Suppressor macrophage treated with lipopolysaccharide for 4 hours (primary cell): ENCODE measurements around the gene STK40.

Source experiments
- DNase-seq: peaks from one replicate; pipeline ENCODE4 v3.0.0-alpha.2; 2020

Gene STK40

GRCh38 chr1:36397378-36398230 is 11.9 kb upstream of the STK40 start, which contains the start of gene LSM10:
LSM10 (minus strand) TSS chr1:36397908; CDS start chr1:36394129, 3,779 bp downstream.
- peak; percentile 96 for DNase-seq

- DNase-seq, result no peak
Observed at GRCh38 chr1:36397083-36397377, 11.3 kb upstream of the STK40 start.

- no peak for DNase-seq
Observed at GRCh38 chr1:36396359-36396758, 10.6 kb upstream of the STK40 start.

DNA sequence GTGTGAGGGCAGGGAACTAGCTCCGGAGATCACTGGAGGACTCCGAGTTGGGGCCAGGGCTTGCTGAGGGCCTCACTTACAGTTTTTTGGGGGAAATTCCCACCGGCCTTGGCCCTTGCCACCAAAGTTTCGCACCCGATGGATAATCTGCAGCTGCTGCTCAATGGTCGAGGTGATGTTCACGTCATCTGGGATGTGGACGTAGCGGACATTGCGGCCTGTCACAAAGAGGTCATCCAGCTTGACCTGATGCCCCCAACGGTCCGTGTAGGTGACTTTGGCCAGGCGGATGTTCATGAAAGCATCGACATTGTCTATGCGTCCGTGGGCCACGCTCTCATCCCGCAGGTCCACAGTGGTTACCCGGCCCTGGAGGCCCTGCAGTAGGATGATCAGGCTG is 8.0 kb upstream of the STK40 start:
- no peak for DNase-seq

GRCh38 chr1:36392836-36393235 is 7.1 kb upstream of the STK40 start:
- no peak for DNase-seq

- no peak for DNase-seq
Observed at GRCh38 chr1:36391271-36391670, 5.5 kb upstream of the STK40 start.

GRCh38 chr1:36390411-36390810 is 4.7 kb upstream of the STK40 start:
- no peak for DNase-seq

- DNase-seq, result peak; percentile 75
Observed at GRCh38 chr1:36389999-36390398, 4.3 kb upstream of the STK40 start.

DNA sequence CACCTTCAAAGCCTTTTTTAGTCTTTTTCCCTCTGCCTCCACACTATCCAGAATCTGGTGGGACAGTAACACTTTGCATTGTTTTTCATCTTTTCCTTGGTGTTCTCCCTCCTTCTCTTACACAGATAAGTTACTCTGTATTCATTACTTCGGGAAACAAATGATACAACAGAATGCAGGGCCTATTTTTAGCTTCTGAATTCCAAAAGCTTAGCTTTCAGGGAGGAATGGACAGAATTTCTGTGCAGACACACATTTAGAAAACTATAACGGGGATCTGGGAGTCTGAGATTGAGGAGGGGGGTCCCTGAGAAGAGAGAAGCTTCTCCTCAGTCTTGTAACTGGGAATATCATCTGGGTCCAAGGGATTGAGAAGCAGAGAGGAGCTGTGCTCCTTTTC is 3.5 kb upstream of the STK40 start:
- no peak for DNase-seq

GRCh38 chr1:36387141-36387949 is 1.6 kb upstream of the STK40 start:
- DNase-seq, result peak; percentile 93

DNA sequence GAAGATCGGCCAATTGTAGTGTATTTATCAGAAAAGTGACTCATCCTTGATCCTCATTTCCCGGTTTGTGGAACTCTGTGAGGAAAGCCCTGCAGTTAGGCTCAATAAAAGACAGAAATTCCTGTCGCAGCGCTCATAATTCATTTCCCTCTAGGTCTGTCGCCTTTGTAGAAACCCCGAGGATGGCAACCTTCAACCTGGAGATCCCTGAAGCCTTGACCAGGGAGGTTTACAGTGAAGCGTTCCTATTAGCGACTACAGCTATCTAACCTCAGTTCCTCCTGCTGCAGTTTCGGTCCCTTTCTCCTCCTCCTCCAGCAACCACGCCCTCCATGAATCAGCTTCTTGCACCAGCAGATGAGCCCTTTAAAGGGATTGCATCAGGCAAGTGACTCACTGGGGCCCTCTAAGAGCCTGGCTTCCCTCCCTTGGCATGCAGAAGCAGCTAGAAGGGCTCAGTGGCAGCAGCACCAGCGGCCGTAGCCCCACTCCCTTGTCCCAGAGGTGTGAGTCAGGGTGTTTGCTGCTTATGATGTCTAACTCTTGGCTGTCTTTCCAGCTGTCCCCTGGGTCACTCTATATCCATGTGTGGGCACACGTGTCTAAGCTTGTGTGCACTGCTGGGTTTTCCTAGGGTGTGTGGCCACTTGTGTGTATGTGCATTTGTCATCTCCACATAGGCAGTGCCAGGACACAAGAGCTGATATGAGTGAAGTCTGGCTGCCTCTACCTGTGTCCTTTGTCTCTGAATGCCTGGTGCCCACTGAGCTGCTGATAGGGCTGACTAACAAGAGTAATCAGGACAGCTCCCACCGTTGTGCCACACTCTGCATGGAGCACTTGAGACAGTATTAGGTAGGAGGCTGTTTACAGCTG is 779 bp upstream of the STK40 start:
- peak; percentile 100 for DNase-seq

DNA sequence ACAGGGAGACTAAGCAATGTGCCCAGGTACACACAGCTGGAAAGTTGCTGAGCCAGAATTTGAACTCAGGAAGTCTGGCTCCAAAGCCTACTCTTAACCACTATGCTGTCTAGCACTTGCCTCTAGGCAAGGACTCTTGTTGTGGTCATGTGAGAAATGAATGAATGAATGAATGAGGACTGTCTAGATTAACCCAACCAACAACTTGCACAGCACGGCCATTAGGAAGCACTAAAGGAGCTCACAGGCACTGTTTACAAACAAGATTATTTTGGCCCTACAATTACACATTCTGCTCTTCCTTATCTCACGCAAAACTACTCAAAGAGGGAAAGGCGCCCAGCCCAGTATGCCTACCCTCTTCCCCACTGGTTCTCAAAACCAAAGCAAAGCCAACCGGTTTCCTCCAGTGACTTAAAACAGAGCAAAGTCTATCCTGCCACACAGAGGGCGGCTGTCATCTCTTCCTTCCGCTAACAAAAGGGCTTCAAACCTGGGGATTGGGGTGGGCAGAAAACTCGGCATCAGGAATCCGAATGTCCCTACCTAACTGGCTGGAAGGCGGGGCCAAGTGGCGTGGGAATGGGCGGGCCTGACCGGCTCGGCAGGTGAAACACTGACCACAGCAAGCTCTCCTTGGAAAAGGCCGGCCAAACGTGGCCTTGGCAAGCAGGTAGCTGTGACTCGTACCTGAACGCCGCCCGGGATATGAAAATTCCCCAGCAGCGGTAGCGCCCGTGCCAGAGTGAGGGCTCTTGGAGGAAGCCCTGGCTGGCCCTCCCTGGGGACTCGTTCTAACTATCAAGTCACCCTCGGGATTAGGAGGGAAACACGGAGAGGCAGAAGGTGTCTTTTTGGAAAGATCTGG is 948 bp downstream of the STK40 start:
- DNase-seq, result peak; percentile 32

DNA sequence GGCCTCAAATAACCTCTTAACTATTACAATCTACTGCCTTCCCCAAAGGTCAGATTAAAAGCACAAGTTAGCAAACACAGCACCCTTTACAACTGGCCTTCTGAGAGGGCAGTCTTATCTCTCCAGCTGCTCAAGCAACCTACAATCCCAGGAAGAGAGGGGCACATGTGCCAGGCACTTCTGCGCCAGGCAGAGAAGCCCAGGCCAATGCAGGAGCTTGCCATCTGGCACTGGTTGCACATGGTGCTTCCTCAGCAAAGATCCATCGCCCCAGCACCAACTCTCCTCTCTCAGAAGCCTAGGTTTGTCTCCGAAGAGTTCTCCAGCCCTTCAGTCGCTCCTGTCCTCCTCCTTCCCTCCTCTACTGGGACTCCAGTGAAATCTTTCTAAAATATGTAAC is 2.5 kb downstream of the STK40 start:
- no peak for DNase-seq

DNA sequence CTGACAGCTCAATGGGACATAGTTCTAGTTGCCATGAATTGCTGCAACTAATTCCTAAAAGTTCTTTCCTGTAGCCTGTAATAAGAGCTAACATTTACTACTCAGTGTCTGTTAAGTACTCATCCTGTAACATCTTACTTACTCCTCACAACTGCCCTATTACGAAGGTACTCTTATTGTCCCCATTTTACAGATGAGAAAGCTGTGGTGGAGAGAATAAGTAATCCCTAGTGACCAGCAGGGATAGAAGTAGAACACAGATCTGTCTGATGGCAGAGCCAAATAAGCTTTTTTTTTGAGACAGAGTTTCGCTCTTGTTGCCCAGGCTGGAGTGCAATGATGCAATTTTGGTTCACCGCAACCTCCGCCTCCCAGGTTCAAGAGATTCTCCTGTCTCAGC is 3.1 kb downstream of the STK40 start:
- no peak for DNase-seq

DNA sequence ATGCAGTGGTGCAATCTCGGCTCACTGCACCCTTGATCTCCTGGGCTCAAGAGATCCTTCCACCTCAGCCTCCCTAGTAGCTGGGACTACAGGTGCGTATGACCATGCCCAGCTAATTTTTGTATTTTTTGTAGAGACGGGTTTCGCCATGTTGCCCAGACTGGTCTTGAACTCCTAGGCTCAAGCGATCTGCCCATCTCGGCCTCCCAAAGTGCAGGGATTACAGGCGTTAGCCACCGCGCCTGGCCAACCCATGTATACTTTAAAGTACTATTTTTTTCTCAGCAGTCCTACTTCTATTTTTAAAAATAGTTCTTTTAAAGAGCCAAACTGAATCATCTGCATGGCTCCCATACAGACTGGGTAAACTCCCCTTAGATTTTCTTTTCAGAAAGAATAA is 3.5 kb downstream of the STK40 start:
- no peak for DNase-seq

DNA sequence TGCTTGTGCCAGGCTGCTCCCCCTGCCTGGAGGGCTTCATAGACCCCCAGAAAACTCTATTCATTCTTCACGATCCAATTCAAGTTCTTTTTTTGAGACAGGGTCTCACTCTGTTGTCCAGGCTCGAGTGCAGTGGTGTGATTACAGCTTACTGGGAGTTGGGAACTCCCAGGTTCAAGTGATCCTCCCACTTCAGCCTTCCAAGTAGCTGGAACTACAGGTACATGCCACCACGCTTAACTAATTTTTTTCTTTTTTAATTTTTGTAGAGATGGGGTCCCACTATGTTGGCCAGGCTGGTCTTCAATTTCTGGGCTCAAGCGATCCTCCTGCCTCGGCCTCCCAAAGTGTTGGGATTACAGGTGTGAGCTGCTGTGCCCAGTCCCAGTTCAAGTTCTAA is 4.3 kb downstream of the STK40 start:
- DNase-seq, result no peak

- DNase-seq, result no peak
Observed at GRCh38 chr1:36380782-36381181, 4.9 kb downstream of the STK40 start.

- no peak for DNase-seq
Observed at GRCh38 chr1:36380143-36380619, 5.5 kb downstream of the STK40 start.

DNA sequence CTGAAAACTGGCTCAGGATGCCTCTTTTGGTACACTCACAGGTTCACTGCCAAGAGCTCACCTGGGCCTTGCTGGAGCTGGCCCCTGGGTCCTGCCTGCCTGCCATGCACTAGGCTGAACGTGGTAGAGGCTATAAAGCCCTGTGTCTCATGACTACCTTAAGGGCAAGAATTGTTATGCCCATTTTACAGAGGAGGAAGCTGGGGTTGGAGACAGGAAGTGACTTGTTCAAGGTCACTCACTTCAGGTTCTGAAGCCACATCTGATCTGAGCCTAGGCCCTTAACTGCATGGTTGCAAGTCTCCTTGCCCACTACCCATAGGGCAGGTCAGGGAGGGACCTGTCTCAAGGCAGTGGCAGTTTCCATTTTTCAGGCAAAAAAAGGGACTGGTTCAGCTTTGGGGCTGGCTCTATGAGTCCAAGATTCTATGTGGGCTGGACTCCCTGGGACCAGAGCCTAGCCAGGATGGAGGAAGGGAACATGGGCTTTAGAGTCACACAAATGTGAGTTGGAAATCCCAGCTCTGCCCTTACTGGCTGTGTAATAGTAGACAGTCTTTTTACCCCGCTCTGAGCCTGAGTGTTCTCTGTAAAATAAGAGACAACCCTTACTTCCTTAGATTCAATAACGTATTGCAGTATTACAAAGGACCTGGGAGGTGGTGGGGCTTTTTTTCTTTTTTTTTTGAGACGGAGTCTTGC is 7.8 kb downstream of the STK40 start:
- DNase-seq, result no peak

DNA sequence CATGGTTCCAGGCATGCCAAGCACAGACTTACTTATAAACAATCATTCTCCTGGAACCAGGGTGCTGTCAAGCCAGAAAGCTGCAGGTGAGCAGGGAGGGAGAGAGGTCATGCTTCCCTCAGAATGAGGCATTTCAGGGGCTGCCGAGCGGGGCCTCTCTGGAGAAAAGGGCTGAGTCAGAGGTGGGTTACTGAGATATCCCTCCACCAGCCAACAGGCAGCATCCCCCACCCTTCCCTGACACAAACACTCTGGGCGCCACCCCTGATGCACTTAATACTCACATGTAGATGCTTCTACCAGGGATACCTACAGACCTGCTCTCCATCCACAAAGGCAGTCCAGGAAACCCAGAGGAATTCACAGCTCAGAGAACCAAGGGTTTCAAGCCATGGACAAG is 13.1 kb downstream of the STK40 start:
- DNase-seq, result no peak

DNA sequence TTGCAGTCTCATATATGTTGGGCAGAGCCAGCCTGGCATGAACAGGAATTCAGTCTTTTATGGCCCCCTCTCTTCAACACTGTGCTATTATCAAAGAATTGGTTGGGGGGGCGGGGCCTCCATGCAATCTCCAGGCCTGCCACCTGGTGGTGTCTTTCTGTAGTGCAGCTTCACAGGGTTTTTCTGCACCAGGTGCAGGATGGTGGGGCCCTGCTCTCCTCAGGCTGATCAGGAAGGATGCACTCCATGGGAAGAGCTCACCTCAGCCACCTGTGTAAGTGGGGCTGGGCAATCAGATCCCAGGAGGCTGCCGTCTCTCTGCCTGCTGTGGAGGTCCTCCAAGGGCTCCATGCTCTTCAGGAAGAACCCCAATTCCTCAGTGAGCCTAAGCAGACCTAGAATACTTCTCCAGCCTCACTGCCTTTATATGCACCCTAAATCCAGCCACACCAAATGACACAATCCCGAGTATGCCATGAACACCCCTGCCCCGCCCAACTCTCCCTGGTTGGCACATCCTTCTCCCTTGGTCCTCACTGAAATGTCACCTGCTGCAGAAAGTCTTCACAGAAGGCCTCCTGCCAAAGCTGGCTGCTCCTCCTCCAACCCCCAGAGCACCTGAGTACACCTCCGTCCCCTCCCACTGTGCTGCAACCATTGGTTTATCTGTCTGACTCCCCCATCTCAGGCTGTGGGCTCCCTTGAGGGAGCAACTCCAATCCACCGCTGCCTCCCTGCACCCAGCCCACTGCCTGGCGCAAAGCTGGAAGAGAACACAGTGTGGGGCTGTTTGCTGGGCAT is 16.5 kb downstream of the STK40 start:
- DNase-seq, result peak; percentile 78
